RWPE1 (cell line): ENCODE results near the gene SDK2.

ENCODE experiments used
- CTCF ChIA-PET: fragments of 350-600 bp; sonication (Branson Sonifier 250); formaldehyde crosslinking; extraction: SDS; loops from one replicate; lab custom pipeline; 2021; lab: Yijun Ruan, JAX
- POLR2A ChIA-PET: fragments of 400-600 bp; formaldehyde crosslinking; extraction: SDS; loops from one replicate; lab custom pipeline; 2020; ENCODE audit warnings: antibody characterized with exemption; ENCODE audit not compliant: low non-redundant PET; lab: Yijun Ruan, JAX
- DNase-seq: peaks from one replicate; pipeline ENCODE4 v3.0.0; 2012; ENCODE audit warnings: low spot score
- H3K27ac ChIP-seq: fragments of 450-650 bp; 2 replicates; pipeline ENCODE4 v1.5.1; 2017
- TF ChIP-seq, protein P1 (sequence below): fragments of 450-650 bp; conservative IDR thresholded peaks from 2 replicates; pipeline ENCODE4 v1.5.1; 2017; ENCODE audit warnings: low read depth, mild to moderate bottlenecking

Gene SDK2

DNA sequence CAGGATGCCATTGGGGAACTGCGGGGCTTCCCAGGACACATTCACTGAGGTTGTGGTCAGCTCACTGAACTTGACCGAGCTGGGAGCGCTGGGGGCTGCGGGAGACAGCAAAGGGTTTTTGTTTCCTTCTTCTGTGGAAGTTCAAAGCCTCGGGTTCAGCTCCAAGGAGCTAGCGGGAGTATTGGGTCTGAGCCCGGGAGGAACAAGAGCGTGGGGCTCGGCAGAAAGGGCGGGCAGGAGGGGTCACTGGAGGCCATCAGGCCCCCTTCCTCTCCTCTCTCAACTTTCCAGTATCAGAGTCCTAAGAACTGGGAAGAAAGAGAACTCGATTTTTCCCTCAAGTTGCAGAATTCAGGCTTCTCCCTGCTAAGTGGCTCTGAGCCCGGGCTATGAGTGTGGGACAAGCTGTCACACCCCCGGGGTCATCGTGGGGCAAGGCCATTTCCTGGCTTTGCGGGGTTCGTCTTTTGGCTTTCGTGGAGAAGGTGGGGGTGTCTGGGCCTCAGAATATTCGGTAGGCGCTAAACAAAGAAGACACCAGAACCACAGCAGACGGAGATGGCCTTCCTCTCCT, 278.9 kb downstream of the SDK2 start:
- H3K27ac ChIP-seq, result no peak overlapping the region
- TF ChIP-seq, protein P1, sequence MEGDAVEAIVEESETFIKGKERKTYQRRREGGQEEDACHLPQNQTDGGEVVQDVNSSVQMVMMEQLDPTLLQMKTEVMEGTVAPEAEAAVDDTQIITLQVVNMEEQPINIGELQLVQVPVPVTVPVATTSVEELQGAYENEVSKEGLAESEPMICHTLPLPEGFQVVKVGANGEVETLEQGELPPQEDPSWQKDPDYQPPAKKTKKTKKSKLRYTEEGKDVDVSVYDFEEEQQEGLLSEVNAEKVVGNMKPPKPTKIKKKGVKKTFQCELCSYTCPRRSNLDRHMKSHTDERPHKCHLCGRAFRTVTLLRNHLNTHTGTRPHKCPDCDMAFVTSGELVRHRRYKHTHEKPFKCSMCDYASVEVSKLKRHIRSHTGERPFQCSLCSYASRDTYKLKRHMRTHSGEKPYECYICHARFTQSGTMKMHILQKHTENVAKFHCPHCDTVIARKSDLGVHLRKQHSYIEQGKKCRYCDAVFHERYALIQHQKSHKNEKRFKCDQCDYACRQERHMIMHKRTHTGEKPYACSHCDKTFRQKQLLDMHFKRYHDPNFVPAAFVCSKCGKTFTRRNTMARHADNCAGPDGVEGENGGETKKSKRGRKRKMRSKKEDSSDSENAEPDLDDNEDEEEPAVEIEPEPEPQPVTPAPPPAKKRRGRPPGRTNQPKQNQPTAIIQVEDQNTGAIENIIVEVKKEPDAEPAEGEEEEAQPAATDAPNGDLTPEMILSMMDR, result no peak
- CTCF ChIA-PET, result interaction anchor here (1.4 to 2.0 kb wide), 2 partner anchors 54 to 110 kb away, joined by 6 read pairs; no protein-coding TSS in a partner anchor
- POLR2A ChIA-PET, result no interaction called here
- no peak for DNase-seq

GRCh38 chr17:73364155-73364522, 280.1 kb downstream of the SDK2 start:
- TF ChIP-seq, protein P1, result no peak
- ChIA-PET POLR2A (no interaction called here), CTCF (interaction anchor here (0.8 to 2.0 kb wide), 2 partner anchors 88 to 109 kb away, joined by 6 read pairs; no protein-coding TSS in a partner anchor)
- DNase-seq, result no peak
- H3K27ac ChIP-seq, result no peak overlapping the region

DNA sequence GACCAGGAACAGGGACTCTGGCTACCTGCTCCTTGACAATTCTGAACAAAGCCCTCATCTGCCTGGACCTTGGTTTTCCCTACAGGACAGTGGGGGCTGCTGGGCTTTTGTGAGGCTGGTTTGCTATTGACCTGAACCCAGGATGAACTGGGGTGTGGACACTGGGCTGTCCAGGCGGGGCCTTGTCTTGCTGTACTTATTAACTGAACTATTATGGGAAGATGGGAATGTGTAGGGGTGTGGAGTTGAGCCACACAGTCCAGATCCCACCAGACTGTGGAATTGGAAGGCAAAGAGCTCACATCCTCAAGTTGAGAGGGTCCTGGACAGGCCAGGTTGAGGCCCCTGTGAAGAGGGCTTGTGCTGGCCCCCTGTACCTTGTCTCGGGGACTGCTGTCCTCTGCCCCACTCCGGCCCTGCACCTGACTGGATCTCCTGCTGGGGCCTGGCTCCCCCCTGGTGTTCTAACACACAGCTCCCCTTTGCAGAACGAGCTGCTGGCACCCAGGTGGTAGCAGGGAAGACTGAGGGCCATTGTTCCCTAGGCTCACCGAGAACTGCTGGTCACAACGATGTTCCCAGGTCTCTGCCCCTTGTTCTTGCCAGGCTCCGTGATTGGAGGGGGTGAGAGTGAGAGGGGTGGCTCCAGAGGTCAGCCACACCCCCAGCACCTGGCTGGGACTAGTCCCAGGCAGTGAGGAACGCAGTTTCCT, 280.6 kb downstream of the SDK2 start:
- no peak for DNase-seq
- CTCF ChIA-PET, result interaction anchor here (0.8 to 2.0 kb wide), 2 partner anchors 87 to 108 kb away, joined by 6 read pairs; no protein-coding TSS in a partner anchor
- POLR2A ChIA-PET, result no interaction called here
- no peak overlapping the region for H3K27ac ChIP-seq
- TF ChIP-seq, protein P1, result no peak

- POLR2A ChIA-PET, result no interaction called here
- no peak overlapping the region for H3K27ac ChIP-seq
- TF ChIP-seq, protein P1, result no peak
- CTCF ChIA-PET, result no interaction called here
- DNase-seq, result no peak
Observed at GRCh38 chr17:73362697-73363096, 281.5 kb downstream of the SDK2 start.

- H3K27ac ChIP-seq, result no peak overlapping the region
- ChIA-PET POLR2A (no interaction called here), CTCF (interaction anchor here (1.2 kb wide), 1 partner anchor 8 kb away, joined by 4 read pairs; no protein-coding TSS in a partner anchor)
- TF ChIP-seq, protein P1, result no peak
- no peak for DNase-seq
Observed at GRCh38 chr17:73360961-73361761, 283.1 kb downstream of the SDK2 start.

DNA sequence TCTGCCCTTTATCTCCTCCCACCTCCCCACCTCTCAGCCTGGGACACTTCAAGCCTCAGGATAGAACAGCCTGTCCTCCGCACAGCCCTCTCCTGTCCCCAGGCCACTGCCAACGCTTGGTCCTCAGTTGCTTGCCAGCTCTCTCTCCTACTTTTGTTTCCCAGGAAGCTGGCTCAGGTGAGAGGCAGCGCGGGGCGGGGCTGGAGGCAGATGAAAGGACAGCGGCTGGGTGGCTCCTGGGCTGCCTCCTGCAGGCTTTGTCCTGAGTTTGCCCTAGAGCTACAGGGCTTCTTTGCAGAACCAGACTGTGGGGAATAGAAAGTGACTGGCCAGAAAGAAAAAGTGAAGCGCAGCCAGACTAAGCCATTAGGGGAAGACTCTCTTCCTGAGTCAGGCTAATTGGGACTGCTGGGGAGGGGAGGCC, 284.2 kb downstream of the SDK2 start:
- H3K27ac ChIP-seq, result peak overlapping the region; percentile 27; the same call in 1 of the 2 replicates
- POLR2A ChIA-PET, result interaction anchor here (0.6 kb wide), 1 partner anchor 68 kb away, joined by 3 read pairs; no protein-coding TSS in a partner anchor
- CTCF ChIA-PET, result interaction anchor here (0.5 to 1.2 kb wide), 6 partner anchors 9 to 733 kb away, joined by 3 to 4 read pairs (median 3); no protein-coding TSS in a partner anchor
- TF ChIP-seq, protein P1, result no peak
- DNase-seq, result peak; percentile 50
